ENCODE measurements around the gene NUDCD3.

Gene NUDCD3

GRCh38 chr7:44381494-44382220, 108.8 kb downstream of the NUDCD3 start:
- no peak for DNase-seq

- no peak for DNase-seq
Observed at GRCh38 chr7:44380831-44381493, 109.5 kb downstream of the NUDCD3 start.

- DNase-seq: no peak
Observed at GRCh38 chr7:44380189-44380830, 110.1 kb downstream of the NUDCD3 start.

GRCh38 chr7:44379366-44380188, 110.9 kb downstream of the NUDCD3 start:
- DNase-seq: no peak

GRCh38 chr7:44378744-44379143, 111.7 kb downstream of the NUDCD3 start:
- no peak for DNase-seq

- DNase-seq: no peak
Observed at GRCh38 chr7:44377681-44378421, 112.6 kb downstream of the NUDCD3 start.

- no peak for DNase-seq
Observed at GRCh38 chr7:44377134-44377463, 113.4 kb downstream of the NUDCD3 start.

GRCh38 chr7:44376429-44377133, 113.9 kb downstream of the NUDCD3 start:
- no peak for DNase-seq

- no peak for DNase-seq
Observed at GRCh38 chr7:44375926-44376342, 114.5 kb downstream of the NUDCD3 start.

- DNase-seq: no peak
Observed at GRCh38 chr7:44375236-44375699, 115.2 kb downstream of the NUDCD3 start.

GRCh38 chr7:44374007-44374763, 116.3 kb downstream of the NUDCD3 start:
- no peak for DNase-seq

- DNase-seq: no peak
Observed at GRCh38 chr7:44373418-44373740, 117.1 kb downstream of the NUDCD3 start.

- no peak for DNase-seq
Observed at GRCh38 chr7:44372560-44373417, 117.7 kb downstream of the NUDCD3 start.

- no peak for DNase-seq
Observed at GRCh38 chr7:44368885-44369284, 121.6 kb downstream of the NUDCD3 start.

GRCh38 chr7:44368455-44368854, 122.0 kb downstream of the NUDCD3 start:
- DNase-seq: no peak

- DNase-seq: no peak
Observed at GRCh38 chr7:44367475-44368043, 122.9 kb downstream of the NUDCD3 start.

GRCh38 chr7:44366986-44367385, 123.5 kb downstream of the NUDCD3 start:
- no peak for DNase-seq

GRCh38 chr7:44353668-44354067, 136.8 kb downstream of the NUDCD3 start:
- DNase-seq: no peak

- peak in 1 of 2 experiments; percentile 29 for DNase-seq
Observed at GRCh38 chr7:44348851-44349781, 141.3 kb downstream of the NUDCD3 start.

Measured in NCI-H524 (cell line).